ENCODE data around the gene SINHCAF.
"Not testable (repeated sequence)": the region's sequence is repeated elsewhere in the genome, so short reads cannot be mapped to it uniquely, and the experiment has no call there.

SINHCAF gene
- total RNA-seq, result 61.4 to 107 (median 76.6) reads per million in 3 donors

- DNase-seq, result peak; percentile 96 to 98 (median 96)
- Histone ChIP-seq H3K9me3 (ENCODE audit: control insufficient read depth, low read length) (no peaks in the 10 kb centered on the region), H3K27me3 (replicated peaks; ENCODE audit: control insufficient read depth, insufficient read depth, low read length, poor library complexity, severe bottlenecking) (no peaks in the 10 kb centered on the region), H3K27ac (ENCODE audit: insufficient read depth, low read length, poor library complexity, severe bottlenecking) (peak within 1 kb of the TSS; percentile 94), H3K36me3 (ENCODE audit: control insufficient read depth, insufficient read depth, low read length) (no peaks in the 10 kb centered on the region), H3K4me1 (ENCODE audit: control insufficient read depth, insufficient read depth, low read length, poor library complexity, severe bottlenecking) (peaks cover 8% of the 10 kb centered on the region), H3K4me3 (ENCODE audit: insufficient read depth, low read depth, low read length, poor library complexity, severe bottlenecking) (peak within 1 kb of the TSS; percentile 89)
Observed at GRCh38 chr12:31325877-31326631, at the start of gene SINHCAF. SINHCAF (minus strand) TSS chr12:31326150; CDS start chr12:31298204, 27,946 bp downstream.

GRCh38 chr12:31375422-31375821 is 49.5 kb upstream of the SINHCAF start:
- not testable (repeated sequence) for H3K36me3 ChIP-seq (ENCODE audit: control insufficient read depth, insufficient read depth, low read length); H3K4me3 ChIP-seq (ENCODE audit: insufficient read depth, low read depth, low read length, poor library complexity, severe bottlenecking); H3K27me3 ChIP-seq (replicated peaks; ENCODE audit: control insufficient read depth, insufficient read depth, low read length, poor library complexity, severe bottlenecking); H3K4me1 ChIP-seq (ENCODE audit: control insufficient read depth, insufficient read depth, low read length, poor library complexity, severe bottlenecking); H3K27ac ChIP-seq (ENCODE audit: insufficient read depth, low read length, poor library complexity, severe bottlenecking); H3K9me3 ChIP-seq (ENCODE audit: control insufficient read depth, low read length); DNase-seq

GRCh38 chr12:31371256-31371620 is 45.3 kb upstream of the SINHCAF start:
- DNase-seq, result no peak
- Histone ChIP-seq H3K4me3 (ENCODE audit: insufficient read depth, low read depth, low read length, poor library complexity, severe bottlenecking) (no peak overlapping the region), H3K4me1 (ENCODE audit: control insufficient read depth, insufficient read depth, low read length, poor library complexity, severe bottlenecking) (no peaks in the 10 kb centered on the region), H3K9me3 (ENCODE audit: control insufficient read depth, low read length) (no peaks in the 10 kb centered on the region), H3K36me3 (ENCODE audit: control insufficient read depth, insufficient read depth, low read length) (no peaks in the 10 kb centered on the region), H3K27ac (ENCODE audit: insufficient read depth, low read length, poor library complexity, severe bottlenecking) (no peak overlapping the region), H3K27me3 (replicated peaks; ENCODE audit: control insufficient read depth, insufficient read depth, low read length, poor library complexity, severe bottlenecking) (no peaks in the 10 kb centered on the region)

- H3K9me3 ChIP-seq (ENCODE audit: control insufficient read depth, low read length), result no peaks in the 10 kb centered on the region
- no peak overlapping the region for H3K27ac ChIP-seq (ENCODE audit: insufficient read depth, low read length, poor library complexity, severe bottlenecking)
- H3K4me1 ChIP-seq (ENCODE audit: control insufficient read depth, insufficient read depth, low read length, poor library complexity, severe bottlenecking), result no peaks in the 10 kb centered on the region
- DNase-seq, result no peak
- no peak overlapping the region for H3K4me3 ChIP-seq (ENCODE audit: insufficient read depth, low read depth, low read length, poor library complexity, severe bottlenecking)
- H3K27me3 ChIP-seq (replicated peaks; ENCODE audit: control insufficient read depth, insufficient read depth, low read length, poor library complexity, severe bottlenecking), result no peaks in the 10 kb centered on the region
- H3K36me3 ChIP-seq (ENCODE audit: control insufficient read depth, insufficient read depth, low read length), result no peaks in the 10 kb centered on the region
Observed at GRCh38 chr12:31370531-31371255, 44.7 kb upstream of the SINHCAF start.

- Histone ChIP-seq H3K4me1 (ENCODE audit: control insufficient read depth, insufficient read depth, low read length, poor library complexity, severe bottlenecking) (no peaks in the 10 kb centered on the region), H3K4me3 (ENCODE audit: insufficient read depth, low read depth, low read length, poor library complexity, severe bottlenecking) (no peak overlapping the region), H3K27me3 (replicated peaks; ENCODE audit: control insufficient read depth, insufficient read depth, low read length, poor library complexity, severe bottlenecking) (no peaks in the 10 kb centered on the region), H3K9me3 (ENCODE audit: control insufficient read depth, low read length) (no peaks in the 10 kb centered on the region), H3K27ac (ENCODE audit: insufficient read depth, low read length, poor library complexity, severe bottlenecking) (no peak overlapping the region), H3K36me3 (ENCODE audit: control insufficient read depth, insufficient read depth, low read length) (no peaks in the 10 kb centered on the region)
- no peak for DNase-seq
Observed at GRCh38 chr12:31369712-31370521, 44.0 kb upstream of the SINHCAF start.

GRCh38 chr12:31368666-31369361 is 42.9 kb upstream of the SINHCAF start:
- Histone ChIP-seq H3K4me1 (ENCODE audit: control insufficient read depth, insufficient read depth, low read length, poor library complexity, severe bottlenecking) (no peaks in the 10 kb centered on the region), H3K27ac (ENCODE audit: insufficient read depth, low read length, poor library complexity, severe bottlenecking) (no peak overlapping the region), H3K4me3 (ENCODE audit: insufficient read depth, low read depth, low read length, poor library complexity, severe bottlenecking) (no peak overlapping the region), H3K27me3 (replicated peaks; ENCODE audit: control insufficient read depth, insufficient read depth, low read length, poor library complexity, severe bottlenecking) (no peaks in the 10 kb centered on the region), H3K36me3 (ENCODE audit: control insufficient read depth, insufficient read depth, low read length) (no peaks in the 10 kb centered on the region), H3K9me3 (ENCODE audit: control insufficient read depth, low read length) (no peaks in the 10 kb centered on the region)
- DNase-seq, result no peak

GRCh38 chr12:31366104-31366621 is 40.2 kb upstream of the SINHCAF start:
- peaks cover 6% of the 10 kb centered on the region for H3K4me1 ChIP-seq (ENCODE audit: control insufficient read depth, insufficient read depth, low read length, poor library complexity, severe bottlenecking)
- no peaks in the 10 kb centered on the region for H3K27me3 ChIP-seq (replicated peaks; ENCODE audit: control insufficient read depth, insufficient read depth, low read length, poor library complexity, severe bottlenecking)
- no peak overlapping the region for H3K27ac ChIP-seq (ENCODE audit: insufficient read depth, low read length, poor library complexity, severe bottlenecking)
- no peak overlapping the region for H3K4me3 ChIP-seq (ENCODE audit: insufficient read depth, low read depth, low read length, poor library complexity, severe bottlenecking)
- no peaks in the 10 kb centered on the region for H3K9me3 ChIP-seq (ENCODE audit: control insufficient read depth, low read length)
- H3K36me3 ChIP-seq (ENCODE audit: control insufficient read depth, insufficient read depth, low read length), result no peaks in the 10 kb centered on the region
- no peak for DNase-seq

- no peaks in the 10 kb centered on the region for H3K36me3 ChIP-seq (ENCODE audit: control insufficient read depth, insufficient read depth, low read length)
- H3K27me3 ChIP-seq (replicated peaks; ENCODE audit: control insufficient read depth, insufficient read depth, low read length, poor library complexity, severe bottlenecking), result no peaks in the 10 kb centered on the region
- no peak for DNase-seq
- no peak overlapping the region for H3K4me3 ChIP-seq (ENCODE audit: insufficient read depth, low read depth, low read length, poor library complexity, severe bottlenecking)
- peaks cover 6% of the 10 kb centered on the region for H3K4me1 ChIP-seq (ENCODE audit: control insufficient read depth, insufficient read depth, low read length, poor library complexity, severe bottlenecking)
- no peaks in the 10 kb centered on the region for H3K9me3 ChIP-seq (ENCODE audit: control insufficient read depth, low read length)
- H3K27ac ChIP-seq (ENCODE audit: insufficient read depth, low read length, poor library complexity, severe bottlenecking), result no peak overlapping the region
Observed at GRCh38 chr12:31363831-31364230, 37.9 kb upstream of the SINHCAF start.

- DNase-seq, result no peak
- no peak overlapping the region for H3K27ac ChIP-seq (ENCODE audit: insufficient read depth, low read length, poor library complexity, severe bottlenecking)
- peaks cover 6% of the 10 kb centered on the region for H3K4me1 ChIP-seq (ENCODE audit: control insufficient read depth, insufficient read depth, low read length, poor library complexity, severe bottlenecking)
- H3K9me3 ChIP-seq (ENCODE audit: control insufficient read depth, low read length), result no peaks in the 10 kb centered on the region
- no peaks in the 10 kb centered on the region for H3K27me3 ChIP-seq (replicated peaks; ENCODE audit: control insufficient read depth, insufficient read depth, low read length, poor library complexity, severe bottlenecking)
- H3K36me3 ChIP-seq (ENCODE audit: control insufficient read depth, insufficient read depth, low read length), result no peaks in the 10 kb centered on the region
- no peak overlapping the region for H3K4me3 ChIP-seq (ENCODE audit: insufficient read depth, low read depth, low read length, poor library complexity, severe bottlenecking)
Observed at GRCh38 chr12:31363416-31363809, 37.5 kb upstream of the SINHCAF start.

Measured in effector memory CD4-positive, alpha-beta T cell (primary cell).